Skeletal muscle cell (primary cell): ENCODE results near the gene TYK2.
"Not testable (repeated sequence)": the region's sequence is repeated elsewhere in the genome, so short reads cannot be mapped to it uniquely, and the experiment has no call there.

Source experiments
- DNase-seq: peaks from one replicate; pipeline ENCODE4 v3.0.0-alpha.2; 2010; ENCODE audit warnings: low read depth
- H3K4me3 ChIP-seq: 2 replicates; pipeline ENCODE4 v1.5.1; 2011; ENCODE audit warnings: low read depth, mild to moderate bottlenecking, control low read depth, low read length, moderate library complexity

Gene TYK2

GRCh38 chr19:10339380-10339960 is 40.9 kb downstream of the TYK2 start, which contains the start of gene ICAM3:
Gene ICAM3 (minus strand): TSS chr19:10339624. CDS start chr19:10339614, 10 bp downstream.
- no peak within 1 kb of the TSS for H3K4me3 ChIP-seq
- DNase-seq = no peak

DNA sequence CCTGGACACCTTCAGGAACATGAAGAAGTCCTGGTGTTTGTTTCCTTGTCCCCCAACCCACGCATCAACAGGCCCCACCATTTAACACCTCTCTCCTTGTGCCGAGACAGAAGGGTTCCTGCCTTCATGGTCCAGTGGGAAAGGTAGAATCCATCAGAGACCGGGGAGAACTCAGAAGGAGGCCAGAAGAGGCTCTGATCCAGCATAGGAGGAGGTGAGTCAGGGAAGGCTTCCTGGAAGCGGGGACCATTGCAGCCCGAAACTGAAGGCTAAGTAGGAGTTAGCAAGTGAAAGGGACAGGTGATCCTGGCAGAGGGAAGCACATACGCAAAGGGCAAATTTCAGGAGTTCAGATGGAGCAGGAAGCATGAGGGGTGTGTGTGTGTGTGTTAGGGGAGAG is 41.4 kb downstream of the TYK2 start:
- no peak overlapping the region for H3K4me3 ChIP-seq
- no peak for DNase-seq

GRCh38 chr19:10336725-10337124 is 43.6 kb downstream of the TYK2 start:
- DNase-seq, H3K4me3 ChIP-seq: not testable (repeated sequence)

- H3K4me3 ChIP-seq = peak overlapping the region; percentile 80
- DNase-seq = no peak
Measured at GRCh38 chr19:10335352-10335985, 44.9 kb downstream of the TYK2 start.

DNA sequence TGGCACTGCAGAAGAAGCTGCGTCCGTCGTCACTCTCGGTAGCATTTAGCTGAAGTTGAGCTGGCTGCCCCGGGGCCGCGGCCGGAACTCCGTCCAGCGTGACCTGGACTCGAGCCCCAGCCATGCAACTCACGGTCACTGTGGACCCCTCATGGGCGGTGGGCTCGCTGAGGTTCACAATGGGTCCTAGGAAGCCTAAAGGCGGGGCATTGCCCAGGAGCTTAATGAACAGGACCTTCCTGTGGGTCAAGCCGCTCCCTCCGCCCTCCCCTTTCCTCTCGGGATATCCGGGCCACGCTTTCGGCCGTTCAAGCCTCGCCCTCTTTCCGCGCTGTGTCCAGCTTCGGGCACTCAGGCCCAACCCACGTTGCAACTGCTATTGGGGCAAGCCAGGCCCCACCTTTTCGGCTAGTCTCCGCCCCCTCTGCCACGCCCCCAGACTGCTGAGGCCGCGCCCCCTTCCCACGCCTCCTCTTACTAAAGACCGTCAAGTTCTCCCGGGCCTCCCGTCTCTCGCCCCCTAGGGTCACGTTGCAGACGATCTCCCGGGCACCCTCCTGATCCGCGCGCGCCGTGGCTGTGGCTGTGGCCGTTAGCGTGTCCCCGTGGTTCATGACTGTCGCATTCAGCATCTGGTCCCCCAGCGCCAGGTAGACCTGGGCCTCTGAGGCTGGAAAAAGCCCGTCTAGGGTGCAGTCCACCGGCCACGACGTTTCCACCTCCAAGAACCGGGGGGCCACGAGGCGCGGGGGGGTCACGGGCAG is 45.6 kb downstream of the TYK2 start:
- peak overlapping the region; percentile 80 for H3K4me3 ChIP-seq
- DNase-seq = peak; percentile 85

DNA sequence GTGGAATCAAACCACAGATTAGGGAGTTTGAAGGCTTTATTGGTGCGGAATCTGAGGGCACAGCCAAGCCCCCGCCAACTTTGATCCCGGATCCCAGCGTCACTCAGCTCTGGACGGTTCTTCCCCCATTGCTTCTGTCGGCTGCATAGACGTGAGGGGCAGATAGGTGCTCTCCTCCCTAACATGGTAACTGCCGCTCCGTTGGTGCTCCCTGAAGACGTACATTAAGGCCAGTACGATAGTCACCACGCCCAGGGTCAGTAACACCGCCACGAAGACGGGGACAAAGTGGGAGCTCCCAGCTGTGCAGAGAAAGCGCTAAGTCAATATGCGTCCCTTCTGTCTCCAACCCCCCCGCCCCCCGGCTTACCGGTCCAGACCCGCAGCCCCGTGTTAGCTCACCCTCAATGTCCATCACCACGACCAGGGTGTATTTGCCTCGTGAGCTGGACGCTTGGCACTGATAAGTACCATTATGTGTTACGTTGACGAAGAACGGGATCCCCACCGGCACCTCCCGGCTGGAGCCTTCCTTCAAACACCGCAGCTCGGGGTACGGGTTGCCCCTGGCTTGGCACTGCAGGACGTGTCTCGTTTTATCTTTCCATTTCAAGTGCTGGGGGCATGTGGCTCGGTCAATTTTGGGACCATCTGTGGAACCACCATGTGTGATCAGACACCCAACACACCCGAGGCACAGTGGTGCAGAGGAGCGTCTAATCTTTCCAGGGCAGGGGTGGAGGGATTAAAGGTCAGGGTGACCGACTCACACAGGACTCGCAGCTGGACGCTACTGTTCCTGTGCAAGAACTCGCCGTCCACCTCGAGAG is 46.4 kb downstream of the TYK2 start:
- no peak for DNase-seq
- H3K4me3 ChIP-seq = peak overlapping the region; percentile 80

GRCh38 chr19:10332965-10333757 is 47.2 kb downstream of the TYK2 start, which contains the start of gene RAVER1:
Gene RAVER1 (minus strand): TSS chr19:10333529. CDS start chr19:10333507, 22 bp downstream.
- DNase-seq = peak; percentile 92
- H3K4me3 ChIP-seq = peak within 1 kb of the TSS; percentile 80

DNA sequence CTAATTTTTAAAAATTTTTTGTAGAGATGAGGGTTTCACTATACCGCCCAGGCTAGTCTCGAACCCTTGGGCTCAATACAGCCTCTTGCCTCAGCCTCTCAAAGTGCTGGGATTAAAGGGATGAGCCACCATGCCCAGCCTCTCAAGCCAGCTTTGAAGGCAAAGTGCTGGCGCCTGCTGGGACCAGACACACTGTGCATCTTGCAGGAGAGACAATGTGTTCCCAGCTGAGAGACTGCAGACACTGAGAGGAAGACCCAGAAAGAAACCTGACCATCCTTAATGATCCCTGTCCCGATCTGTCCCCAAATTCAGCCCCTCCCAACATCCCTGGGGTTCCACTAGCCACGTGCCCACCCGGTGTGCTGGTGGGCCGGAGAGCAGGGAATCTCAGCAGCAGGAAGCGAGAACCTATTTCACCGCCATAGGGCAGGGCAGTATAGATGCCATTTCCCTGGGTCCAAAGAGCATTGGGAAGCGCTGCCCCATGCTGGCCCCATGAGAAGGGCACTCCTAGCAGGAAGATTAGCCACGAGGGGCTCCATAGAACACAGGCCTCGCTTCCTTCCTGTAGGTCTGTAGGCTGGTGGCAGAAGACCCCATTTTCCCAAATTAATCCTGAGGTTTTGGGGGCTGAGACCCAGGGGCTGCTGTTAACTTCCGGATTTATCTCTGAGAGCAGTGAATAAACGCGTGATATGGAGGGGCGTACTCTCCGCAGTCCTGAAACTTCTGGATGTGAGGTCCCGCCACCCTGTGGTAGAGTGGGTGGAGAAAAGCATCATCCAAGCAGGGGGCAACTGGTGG is 48.0 kb downstream of the TYK2 start:
- DNase-seq = no peak
- H3K4me3 ChIP-seq = peak overlapping the region; percentile 80

DNA sequence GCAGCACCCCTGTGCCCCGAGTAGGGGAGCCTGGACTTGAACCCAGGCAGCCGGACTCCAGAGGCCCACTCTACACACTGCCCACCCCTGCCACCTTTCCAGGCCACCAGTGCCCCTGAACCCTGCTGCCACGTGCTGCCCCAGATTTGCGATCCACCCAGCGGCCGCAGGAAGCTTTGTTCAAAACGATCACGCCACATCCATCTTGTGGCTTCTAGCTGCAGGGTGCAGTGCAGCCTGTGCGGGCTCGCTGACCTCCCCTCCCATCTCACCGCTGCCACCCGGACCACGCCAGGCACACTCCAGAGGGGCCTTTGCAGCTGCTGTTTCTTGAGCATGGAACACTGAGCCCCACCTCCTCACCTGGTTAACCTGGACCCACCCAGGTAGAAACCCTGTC is 50.8 kb downstream of the TYK2 start:
- H3K4me3 ChIP-seq = no peak overlapping the region
- no peak for DNase-seq

DNA sequence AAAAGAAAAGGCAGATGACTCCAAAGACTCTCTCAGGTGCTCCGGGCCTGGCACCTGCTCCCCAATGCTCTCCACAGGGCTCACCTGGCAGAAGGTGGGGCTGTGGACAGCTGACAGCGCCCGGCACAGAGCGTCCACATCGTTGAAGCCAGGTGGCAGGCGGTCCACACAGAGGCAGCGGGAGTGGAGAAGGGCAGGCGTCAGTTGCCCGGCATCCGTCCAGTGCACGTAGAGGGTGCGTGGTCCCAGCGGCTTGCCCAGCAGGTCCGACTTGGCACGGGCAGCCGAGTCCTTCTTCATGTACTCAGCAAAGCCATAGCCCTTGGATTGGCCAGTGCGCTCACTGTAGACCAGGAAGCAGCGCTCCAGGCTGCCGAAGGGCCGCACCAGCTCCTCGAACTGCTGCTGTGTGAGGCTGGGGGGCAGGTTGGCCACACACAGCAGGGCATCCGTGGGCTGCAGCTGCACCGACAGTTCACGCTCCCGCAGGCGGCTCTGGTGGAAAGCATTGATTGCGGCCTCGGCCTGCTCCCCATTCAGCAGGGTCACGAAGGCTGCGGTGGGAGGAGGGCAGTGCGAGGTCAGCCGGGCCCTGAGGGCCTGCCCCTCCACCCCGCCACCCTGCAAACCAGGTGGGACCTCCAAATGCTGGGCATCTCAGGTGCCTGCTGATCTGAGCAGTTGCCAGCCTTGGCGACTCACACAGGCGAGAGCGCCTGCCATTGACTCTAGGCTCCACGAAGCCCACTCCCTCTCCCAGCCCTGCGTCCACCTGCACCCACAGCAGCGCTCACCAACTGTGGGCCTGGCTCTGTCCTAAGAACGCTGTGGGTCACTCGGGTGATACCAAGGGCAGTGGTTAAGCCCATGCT is 51.6 kb downstream of the TYK2 start:
- DNase-seq = no peak
- H3K4me3 ChIP-seq = no peak overlapping the region

DNA sequence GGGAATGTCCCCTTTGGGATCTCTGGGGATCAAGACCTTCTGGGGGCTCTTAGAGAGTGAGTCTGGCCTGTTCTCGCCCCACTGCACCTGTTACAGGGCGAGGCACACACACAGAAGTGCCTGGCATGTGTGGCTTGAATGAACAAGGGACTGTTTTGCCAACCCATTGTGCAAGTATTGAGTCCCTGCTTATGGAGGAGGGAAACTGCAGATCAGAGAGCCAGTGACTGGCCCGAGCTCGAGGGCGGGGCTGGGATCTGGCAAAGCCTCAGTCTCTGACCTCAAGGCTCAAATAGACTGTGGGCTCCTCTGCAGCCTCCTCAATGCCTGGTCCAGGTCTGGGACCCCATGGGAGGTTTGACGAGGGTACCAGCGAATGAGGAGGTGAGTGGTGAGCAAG is 52.6 kb downstream of the TYK2 start:
- DNase-seq = no peak
- H3K4me3 ChIP-seq = no peak overlapping the region

DNA sequence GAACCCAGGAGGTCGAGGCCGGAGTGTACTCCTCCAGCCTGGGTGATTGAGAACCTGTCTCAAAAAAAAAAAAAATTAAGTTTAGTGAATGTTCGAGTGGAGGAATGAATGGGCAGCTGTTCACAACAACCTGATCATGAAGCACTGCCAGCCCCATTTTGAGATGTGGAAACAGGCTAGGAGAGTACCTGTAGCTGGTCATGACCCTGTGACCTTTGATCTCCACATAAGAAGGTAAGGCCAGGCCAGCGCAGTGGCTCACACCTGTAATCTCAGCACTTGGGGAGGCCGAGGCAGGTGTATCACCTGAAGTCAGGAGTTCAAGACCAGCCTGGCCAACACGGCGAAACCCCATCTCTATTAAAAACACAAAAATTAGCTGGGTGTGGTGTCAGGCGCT is 54.6 kb downstream of the TYK2 start:
- DNase-seq = no peak
- H3K4me3 ChIP-seq = no peak overlapping the region

GRCh38 chr19:10321874-10322835 is 58.2 kb downstream of the TYK2 start:
- DNase-seq = no peak
- H3K4me3 ChIP-seq = no peak overlapping the region

DNA sequence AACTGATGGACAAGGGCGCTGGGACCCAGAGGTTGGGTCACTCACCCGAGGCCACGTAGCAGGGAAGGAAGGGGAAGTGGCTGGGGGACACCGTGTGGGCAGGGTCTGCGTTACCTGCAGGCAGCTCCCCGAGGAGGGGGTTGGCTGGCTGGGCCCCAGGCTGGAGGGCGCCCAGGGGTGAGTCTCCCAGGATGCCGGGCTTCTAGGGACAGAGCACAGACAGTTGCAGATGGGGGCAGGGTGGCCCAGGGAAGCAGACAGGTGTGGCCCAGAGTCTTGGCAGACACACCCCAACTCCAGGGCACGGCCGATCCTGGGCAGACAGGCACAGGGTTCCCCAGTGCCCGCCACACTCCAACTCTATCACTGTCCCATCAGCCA is 59.0 kb downstream of the TYK2 start:
- no peak for DNase-seq
- no peak overlapping the region for H3K4me3 ChIP-seq

- DNase-seq = no peak
- no peak overlapping the region for H3K4me3 ChIP-seq
Measured at GRCh38 chr19:10320602-10321416, 59.6 kb downstream of the TYK2 start.
